ENCODE data around the gene TMEM63A. TPM values are rescaled to one million over a fixed set of nuclear protein-coding genes. Genes with fewer than 3 reads are reported as not detected.

TMEM63A gene
- total and polyA plus RNA-seq, 8 donors = 5.3 to 208 (median 84.5) TPM

DNA sequence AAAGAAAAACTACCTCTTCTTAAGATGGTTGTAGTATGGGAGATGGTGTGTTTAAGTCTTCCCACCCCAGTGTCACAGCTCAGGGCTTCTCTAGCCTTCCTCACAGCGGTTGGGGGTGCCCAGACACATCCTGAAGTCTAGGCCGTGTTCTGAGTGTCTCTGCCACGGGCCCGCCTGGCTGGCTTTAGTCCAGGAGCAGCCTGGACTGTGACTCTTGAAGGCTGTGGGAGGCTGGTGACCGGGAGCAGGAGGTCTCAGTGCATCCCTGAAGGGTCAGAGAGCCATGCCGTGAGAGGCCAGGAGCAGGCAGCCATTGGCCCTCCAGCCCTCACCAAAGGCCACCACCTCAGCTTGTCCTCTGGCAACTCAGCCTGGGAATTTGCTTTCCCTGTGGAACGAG lies 67.8 kb downstream of the TMEM63A start:
- TF ChIP-seq EP300 (IDR thresholded peaks at IDR 0.05) (no peak), POLR2A (IDR thresholded peaks at IDR 0.05) (no peak), POLR2AphosphoS5 (IDR thresholded peaks at IDR 0.05) (no peak)
- TF ChIP-seq, protein P1, sequence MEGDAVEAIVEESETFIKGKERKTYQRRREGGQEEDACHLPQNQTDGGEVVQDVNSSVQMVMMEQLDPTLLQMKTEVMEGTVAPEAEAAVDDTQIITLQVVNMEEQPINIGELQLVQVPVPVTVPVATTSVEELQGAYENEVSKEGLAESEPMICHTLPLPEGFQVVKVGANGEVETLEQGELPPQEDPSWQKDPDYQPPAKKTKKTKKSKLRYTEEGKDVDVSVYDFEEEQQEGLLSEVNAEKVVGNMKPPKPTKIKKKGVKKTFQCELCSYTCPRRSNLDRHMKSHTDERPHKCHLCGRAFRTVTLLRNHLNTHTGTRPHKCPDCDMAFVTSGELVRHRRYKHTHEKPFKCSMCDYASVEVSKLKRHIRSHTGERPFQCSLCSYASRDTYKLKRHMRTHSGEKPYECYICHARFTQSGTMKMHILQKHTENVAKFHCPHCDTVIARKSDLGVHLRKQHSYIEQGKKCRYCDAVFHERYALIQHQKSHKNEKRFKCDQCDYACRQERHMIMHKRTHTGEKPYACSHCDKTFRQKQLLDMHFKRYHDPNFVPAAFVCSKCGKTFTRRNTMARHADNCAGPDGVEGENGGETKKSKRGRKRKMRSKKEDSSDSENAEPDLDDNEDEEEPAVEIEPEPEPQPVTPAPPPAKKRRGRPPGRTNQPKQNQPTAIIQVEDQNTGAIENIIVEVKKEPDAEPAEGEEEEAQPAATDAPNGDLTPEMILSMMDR (IDR thresholded peaks at IDR 0.05) = no peak
- H3K4me1 ChIP-seq = peaks cover 80 to 90% (median 87%) of the 10 kb centered on the region in 4 donors
- no peak overlapping the region for H3K4me3 ChIP-seq
- WGBS, 5 donors = 57 to 72% (median 63%) methylated on average over 7 of the region's 7 CpGs
- H3K9me3 ChIP-seq = no peaks in the 10 kb centered on the region
- no peaks in the 10 kb centered on the region for H3K36me3 ChIP-seq
- H3K27ac ChIP-seq = peak overlapping the region in 4 of 5 donors; percentile 64 to 96 (median 93)
- intact Hi-C loops (cut with DNase I; ENCODE audit: low total_unique reads) = no loop called here
- DNase-seq = no peak
- H3K27me3 ChIP-seq = no peaks in the 10 kb centered on the region

DNA sequence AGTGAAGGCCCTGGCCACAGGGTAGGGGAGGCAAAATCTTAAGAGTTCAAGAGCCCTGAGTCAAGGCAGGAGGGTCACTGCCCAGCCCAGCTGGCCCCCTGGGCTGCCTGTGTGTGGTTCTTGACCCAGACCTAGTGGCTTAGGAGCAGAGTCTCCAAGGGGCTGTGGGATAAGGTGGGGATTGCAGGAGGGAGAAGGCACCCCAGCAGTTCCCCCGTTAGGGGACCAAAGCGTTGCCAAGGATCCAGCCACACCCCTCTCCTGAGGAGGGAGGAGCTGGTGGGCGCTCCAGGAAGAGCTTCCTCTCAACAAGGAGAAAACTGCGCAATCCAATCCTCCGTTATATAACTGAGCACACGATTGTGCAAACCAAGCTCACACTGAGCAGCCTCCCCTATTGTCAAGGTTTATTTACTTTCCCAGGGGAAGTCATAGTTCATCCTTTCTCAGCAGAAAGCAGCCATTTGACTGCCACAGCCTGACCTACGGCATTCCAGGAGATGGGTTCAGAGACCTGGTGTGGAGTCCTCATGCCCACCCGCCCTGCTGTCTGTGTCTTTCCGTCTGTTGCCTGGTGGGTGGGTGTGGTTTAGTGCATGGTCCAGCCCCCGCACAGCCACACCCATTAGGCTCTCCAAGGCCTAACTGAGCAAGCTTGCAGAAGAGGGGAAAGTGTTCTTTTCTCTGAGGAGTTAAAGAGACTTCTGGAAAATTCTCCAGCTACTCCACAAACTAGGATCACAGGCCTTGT lies 68.8 kb downstream of the TMEM63A start:
- peak; percentile 42 to 80 for DNase-seq
- Histone ChIP-seq H3K9me3 (no peaks in the 10 kb centered on the region), H3K4me3 (peak overlapping the region in 1 of 4 donors; percentile 2), H3K36me3 (no peaks in the 10 kb centered on the region), H3K27me3 (no peaks in the 10 kb centered on the region), H3K27ac (peak overlapping the region; percentile 56 to 96 (median 92)), H3K4me1 (peaks cover 73 to 84% (median 83%) of the 10 kb centered on the region in 4 donors)
- intact Hi-C loops (cut with DNase I; ENCODE audit: low total_unique reads) = no loop called here
- no peak for TF ChIP-seq EP300 (IDR thresholded peaks at IDR 0.05)
- peak; percentile 66 to 72 (median 67) for TF ChIP-seq POLR2AphosphoS5 (IDR thresholded peaks at IDR 0.05)
- no peak for TF ChIP-seq POLR2A (IDR thresholded peaks at IDR 0.05)
- 22 to 33% (median 23%) methylated on average over 10 of the region's 10 CpGs for WGBS, 5 donors

- Histone ChIP-seq H3K36me3 (no peaks in the 10 kb centered on the region), H3K27ac (peak overlapping the region; percentile 56 to 96 (median 92)), H3K27me3 (no peaks in the 10 kb centered on the region), H3K9me3 (no peaks in the 10 kb centered on the region), H3K4me1 (peaks cover 66 to 77% (median 76%) of the 10 kb centered on the region in 4 donors), H3K4me3 (no peak overlapping the region)
- 59 to 77% (median 72%) methylated on average over 6 to 8 of the region's 8 CpGs for WGBS, 5 donors
- intact Hi-C loops (cut with DNase I; ENCODE audit: low total_unique reads) = no loop called here
- no peak for TF ChIP-seq POLR2AphosphoS5 (IDR thresholded peaks at IDR 0.05)
- no peak for TF ChIP-seq POLR2A (IDR thresholded peaks at IDR 0.05)
- TF ChIP-seq EP300 (IDR thresholded peaks at IDR 0.05) = no peak
- TF ChIP-seq, protein P1 (IDR thresholded peaks at IDR 0.05) = no peak
- DNase-seq = no peak
Measured at GRCh38 chr1:225812488-225813213, 69.5 kb downstream of the TMEM63A start.

DNA sequence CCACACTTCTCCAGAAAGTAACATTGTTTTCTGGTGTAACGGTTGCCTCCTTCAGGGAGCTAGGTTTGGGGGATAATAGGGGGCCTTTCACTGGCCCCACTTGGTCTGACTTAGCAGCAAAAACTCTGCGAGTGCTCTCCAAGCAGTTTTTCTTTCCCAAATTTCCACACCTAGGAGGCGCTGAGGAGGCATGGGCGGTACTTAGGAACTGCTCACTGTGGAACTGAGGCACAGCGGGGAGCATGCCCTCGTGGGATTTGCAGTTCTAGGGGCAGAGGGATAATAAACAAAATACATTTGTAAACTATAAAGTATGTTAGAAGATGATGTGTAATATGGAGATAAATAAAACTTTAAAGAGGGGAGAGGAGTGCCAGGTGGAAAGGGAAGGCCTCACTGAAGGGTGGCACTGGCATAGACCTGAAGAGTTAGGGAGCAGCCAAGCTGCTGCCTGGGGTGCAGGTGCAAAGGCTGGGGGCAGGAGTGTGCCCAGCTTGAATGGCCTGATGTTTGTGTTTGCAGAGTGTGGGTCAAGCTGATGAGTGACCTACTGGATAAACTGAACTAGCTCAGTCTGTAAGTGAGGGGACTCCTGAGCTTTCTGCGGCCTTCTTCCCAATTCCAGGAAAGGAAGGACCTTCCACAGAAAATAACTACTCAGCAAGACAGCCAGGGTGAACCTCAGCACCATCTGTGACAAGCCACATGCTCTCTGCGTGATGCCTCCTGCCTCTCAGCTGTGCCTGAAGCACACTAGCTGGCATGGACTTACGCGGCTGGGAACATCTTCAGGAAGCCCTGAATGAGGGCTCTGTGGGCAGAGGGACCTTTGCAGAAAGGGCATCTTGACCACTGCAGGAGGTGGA lies 70.3 kb downstream of the TMEM63A start:
- Histone ChIP-seq H3K27ac (peak overlapping the region in 4 of 5 donors; percentile 84 to 96 (median 93)), H3K4me1 (peaks cover 58 to 69% (median 68%) of the 10 kb centered on the region in 4 donors), H3K4me3 (peak overlapping the region; percentile 69 to 82 (median 76)), H3K36me3 (no peaks in the 10 kb centered on the region), H3K27me3 (no peaks in the 10 kb centered on the region), H3K9me3 (no peaks in the 10 kb centered on the region)
- peak in 1 of 2 donors; percentile 38 for DNase-seq
- intact Hi-C loops (cut with DNase I; ENCODE audit: low total_unique reads) = no loop called here
- WGBS, 5 donors = 61 to 79% (median 73%) methylated on average over 10 of the region's 10 CpGs
- TF ChIP-seq POLR2AphosphoS5 (IDR thresholded peaks at IDR 0.05) (no peak), POLR2A (IDR thresholded peaks at IDR 0.05) (no peak), EP300 (IDR thresholded peaks at IDR 0.05) (no peak)
- TF ChIP-seq, protein P1 (IDR thresholded peaks at IDR 0.05) = no peak
